ENCODE measurements around the gene D2HGDH. TPM values are rescaled to one million over a fixed set of nuclear protein-coding genes. Genes with fewer than 3 reads are reported as not detected.

D2HGDH gene
- total RNA-seq, 1 experiment from 2014 or later, result 46.3 TPM

- no TSS peak for BruUV-seq (replicated peaks)
- H3K9me2 ChIP-seq (ENCODE audit: insufficient read depth), result no peaks in the 10 kb centered on the region
- CTCF ChIA-PET, result interaction anchor here (1.3 kb wide), 2 partner anchors 32 to 143 kb away, joined by 4 to 5 read pairs; partner anchors contain the start of gene ING5
- H3K36me3 ChIP-seq (ENCODE audit: control insufficient read depth in 1 of 2, insufficient read depth in 2 of 2, low read length in 2 of 2), result no peaks in the 10 kb centered on the region
- peaks cover 0 to 3% of the 10 kb centered on the region in 2 experiments; a peak in 1 of 4 replicates for H3K9me3 ChIP-seq (ENCODE audit: control insufficient read depth in 1 of 2, insufficient read depth in 1 of 2, low read depth in 1 of 2, low read length in 2 of 2)
- no peak overlapping the region for H2AFZ ChIP-seq (ENCODE audit: low read depth, low read length, poor library complexity, severe bottlenecking)
- no peak for DNase-seq (ENCODE audit: low read depth, low spot score)
- H3K27ac ChIP-seq (ENCODE audit: low read depth, low read length), result peak overlapping the region; percentile 53
- peaks cover 13 to 22% of the 10 kb centered on the region in 2 experiments; a peak in 2 of 4 replicates for H3K4me1 ChIP-seq (ENCODE audit: control insufficient read depth in 1 of 2, insufficient read depth in 2 of 2, low read length in 2 of 2)
- H4K20me1 ChIP-seq (ENCODE audit: insufficient read depth), result no peaks in the 10 kb centered on the region
- ATAC-seq, result no peak
- RAD21 ChIA-PET (ENCODE audit: low non-redundant PET in 1 of 2, low total read pairs in 2 of 2, uncharacterized antibody in 2 of 2, unreplicated experiment in 2 of 2), result interaction anchor here in 1 of 2 experiments (0.9 kb wide), 1 partner anchor 33 kb away, joined by 6 read pairs; no protein-coding TSS in a partner anchor
- TF ChIP-seq ZNF274 (IDR thresholded peaks at IDR 0.05; ENCODE audit: low read depth, low read length), result no peak
- TF ChIP-seq CBX3 (IDR thresholded peaks at IDR 0.05; ENCODE audit: low read depth), result no peak
- TF ChIP-seq ELF1 (IDR thresholded peaks at IDR 0.05; ENCODE audit: borderline replicate concordance, low read depth), result no peak
- TF ChIP-seq ZFX (IDR thresholded peaks at IDR 0.05), result no peak
- TF ChIP-seq SIN3A (IDR thresholded peaks at IDR 0.05; ENCODE audit: low read depth), result no peak
- TF ChIP-seq EZH2phosphoT487 (IDR thresholded peaks at IDR 0.05; ENCODE audit: borderline replicate concordance), result no peak
- TF ChIP-seq FOSL1 (IDR thresholded peaks at IDR 0.05; ENCODE audit: low read depth), result no peak
- TF ChIP-seq, protein P1, sequence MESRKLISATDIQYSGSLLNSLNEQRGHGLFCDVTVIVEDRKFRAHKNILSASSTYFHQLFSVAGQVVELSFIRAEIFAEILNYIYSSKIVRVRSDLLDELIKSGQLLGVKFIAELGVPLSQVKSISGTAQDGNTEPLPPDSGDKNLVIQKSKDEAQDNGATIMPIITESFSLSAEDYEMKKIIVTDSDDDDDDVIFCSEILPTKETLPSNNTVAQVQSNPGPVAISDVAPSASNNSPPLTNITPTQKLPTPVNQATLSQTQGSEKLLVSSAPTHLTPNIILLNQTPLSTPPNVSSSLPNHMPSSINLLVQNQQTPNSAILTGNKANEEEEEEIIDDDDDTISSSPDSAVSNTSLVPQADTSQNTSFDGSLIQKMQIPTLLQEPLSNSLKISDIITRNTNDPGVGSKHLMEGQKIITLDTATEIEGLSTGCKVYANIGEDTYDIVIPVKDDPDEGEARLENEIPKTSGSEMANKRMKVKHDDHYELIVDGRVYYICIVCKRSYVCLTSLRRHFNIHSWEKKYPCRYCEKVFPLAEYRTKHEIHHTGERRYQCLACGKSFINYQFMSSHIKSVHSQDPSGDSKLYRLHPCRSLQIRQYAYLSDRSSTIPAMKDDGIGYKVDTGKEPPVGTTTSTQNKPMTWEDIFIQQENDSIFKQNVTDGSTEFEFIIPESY (IDR thresholded peaks at IDR 0.05; ENCODE audit: extremely low read depth, insufficient replicate concordance, low read length), result no peak
- no peak for TF ChIP-seq JUND (IDR thresholded peaks at IDR 0.05)
- TF ChIP-seq, protein P2, sequence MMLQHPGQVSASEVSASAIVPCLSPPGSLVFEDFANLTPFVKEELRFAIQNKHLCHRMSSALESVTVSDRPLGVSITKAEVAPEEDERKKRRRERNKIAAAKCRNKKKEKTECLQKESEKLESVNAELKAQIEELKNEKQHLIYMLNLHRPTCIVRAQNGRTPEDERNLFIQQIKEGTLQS (IDR thresholded peaks at IDR 0.05), result no peak
- no peak for TF ChIP-seq TCF7L2 (IDR thresholded peaks at IDR 0.05; ENCODE audit: borderline replicate concordance, extremely low read depth, insufficient read depth, insufficient read length)
- no peak for TF ChIP-seq YY1 (IDR thresholded peaks at IDR 0.05; ENCODE audit: extremely low read depth, insufficient replicate concordance, low read depth, low read length)
- TF ChIP-seq RAD21 (IDR thresholded peaks at IDR 0.05; ENCODE audit: low read depth), result no peak
- no peak for TF ChIP-seq CTCF (IDR thresholded peaks at IDR 0.05 in 2 of 3, conservative IDR thresholded peaks at IDR 0.05 in 1 of 3; ENCODE audit: borderline replicate concordance in 1 of 3, insufficient read depth in 1 of 3, low read depth in 2 of 3, low read length in 2 of 3)
- peak overlapping the region; percentile 85 for H3K4me2 ChIP-seq (ENCODE audit: low read length)
- no peaks in the 10 kb centered on the region for H3K27me3 ChIP-seq (ENCODE audit: insufficient read depth, low read length)
- POLR2A ChIA-PET, result interaction anchor here (0.5 to 1.7 kb wide), 2 partner anchors 24 to 31 kb away, joined by 3 to 5 read pairs; partner anchors contain the start of gene ING5
- peak overlapping the region; percentile 42 to 85 for H3K4me3 ChIP-seq (replicated peaks in 1 of 2; ENCODE audit: low read depth in 1 of 2, low read length in 2 of 2)
- peak overlapping the region; percentile 88 for H3K9ac ChIP-seq (ENCODE audit: low read length)
- no peaks in the 10 kb centered on the region; the same call in 1 of the 2 replicates for H3K79me2 ChIP-seq (ENCODE audit: insufficient read depth, low read length)
- intact Hi-C loops (cut with micrococcal nuclease), result loop anchor here (2.0 to 5.0 kb wide), 4 partner anchors 33 to 186 kb away; partner anchors contain the start of gene DTYMK
Measured at GRCh38 chr2:241733391-241734207, 831 bp upstream of the D2HGDH start.
